ENCODE data around the gene CRISPLD2. TPM values are rescaled to one million over a fixed set of nuclear protein-coding genes. Genes with fewer than 3 reads are reported as not detected.
"Not testable (repeated sequence)": the region's sequence is repeated elsewhere in the genome, so short reads cannot be mapped to it uniquely, and the experiment has no call there.

CRISPLD2 gene
- total RNA-seq, 1 donor from 2014 or later = 117 TPM

DNA sequence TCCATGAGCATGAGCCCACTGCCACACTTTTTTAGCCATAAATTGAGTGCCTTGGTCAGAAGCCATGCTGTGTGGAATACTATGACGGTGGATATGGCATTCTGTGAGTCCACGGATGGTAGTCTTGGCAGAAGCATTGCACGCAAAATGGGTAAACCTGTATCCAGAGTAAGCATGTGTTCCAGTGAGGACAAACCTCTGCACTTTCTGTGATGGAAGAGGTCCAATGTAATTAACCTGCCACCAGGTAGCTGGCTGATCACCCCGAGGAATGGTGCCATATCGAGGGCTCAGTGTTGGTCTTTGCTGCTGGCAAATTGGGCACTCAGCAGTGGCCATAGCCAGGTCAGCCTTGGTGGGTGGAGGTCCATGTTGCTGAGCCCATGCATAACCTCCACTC lies 37.0 kb downstream of the CRISPLD2 start:
- DNase-seq (ENCODE audit: low spot score) = not testable (repeated sequence)

GRCh38 chr16:84859681-84860080 lies 39.9 kb downstream of the CRISPLD2 start:
- DNase-seq (ENCODE audit: low spot score) = no peak

GRCh38 chr16:84860383-84860782 lies 40.6 kb downstream of the CRISPLD2 start:
- no peak for DNase-seq (ENCODE audit: low spot score)

GRCh38 chr16:84861671-84862070 lies 41.9 kb downstream of the CRISPLD2 start:
- no peak for DNase-seq (ENCODE audit: low spot score)

DNA sequence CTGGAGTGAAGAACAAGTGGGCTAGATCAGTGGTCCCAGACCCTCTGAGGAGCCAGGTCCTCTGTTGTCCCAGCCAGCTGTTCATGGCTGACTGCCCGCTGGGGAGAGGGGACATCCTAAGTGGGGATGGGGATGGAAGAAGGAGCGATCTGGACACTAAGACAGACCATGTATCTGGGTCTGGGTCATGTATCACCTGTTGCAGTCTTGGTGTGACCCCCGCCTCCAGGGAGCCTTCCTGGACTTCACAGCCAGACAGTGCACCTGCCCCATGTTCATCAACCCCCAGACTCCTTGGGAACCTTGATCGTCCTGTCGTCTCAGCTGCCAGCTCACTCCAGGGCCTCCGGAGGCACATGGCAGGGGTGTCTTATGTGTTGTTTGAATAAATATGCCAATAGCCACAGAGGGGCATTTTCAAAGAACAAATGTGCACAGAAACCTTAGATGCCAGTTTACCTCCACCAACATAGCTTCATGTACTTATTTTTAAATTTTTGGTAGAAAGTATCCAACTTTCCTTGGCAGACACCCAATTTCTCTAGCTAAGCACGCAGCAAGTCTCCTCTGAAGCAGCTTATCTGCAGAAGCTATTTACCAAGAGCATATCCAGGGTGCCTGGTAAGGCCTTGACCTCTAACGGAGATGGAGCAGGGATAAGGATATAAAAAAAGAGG lies 43.2 kb downstream of the CRISPLD2 start:
- DNase-seq (ENCODE audit: low spot score) = no peak

DNA sequence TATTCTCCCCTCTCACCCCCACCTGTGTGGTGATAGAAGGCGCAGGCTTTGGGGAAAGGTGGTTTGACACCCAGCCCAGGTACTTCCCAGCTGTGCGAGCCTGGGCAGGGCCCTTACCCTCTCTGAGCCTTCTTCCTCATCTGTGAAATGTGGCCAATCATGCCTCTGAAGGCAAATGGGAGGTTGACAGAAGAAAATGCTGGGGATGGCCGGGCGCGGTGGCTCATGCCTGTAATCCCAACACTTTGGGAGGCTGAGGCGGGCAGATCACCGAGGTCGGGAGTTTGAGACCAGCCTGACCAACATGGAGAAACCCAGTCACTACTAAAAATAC lies 43.7 kb downstream of the CRISPLD2 start:
- DNase-seq (ENCODE audit: low spot score) = no peak

GRCh38 chr16:84864326-84864955 lies 44.7 kb downstream of the CRISPLD2 start:
- no peak for DNase-seq (ENCODE audit: low spot score)

DNA sequence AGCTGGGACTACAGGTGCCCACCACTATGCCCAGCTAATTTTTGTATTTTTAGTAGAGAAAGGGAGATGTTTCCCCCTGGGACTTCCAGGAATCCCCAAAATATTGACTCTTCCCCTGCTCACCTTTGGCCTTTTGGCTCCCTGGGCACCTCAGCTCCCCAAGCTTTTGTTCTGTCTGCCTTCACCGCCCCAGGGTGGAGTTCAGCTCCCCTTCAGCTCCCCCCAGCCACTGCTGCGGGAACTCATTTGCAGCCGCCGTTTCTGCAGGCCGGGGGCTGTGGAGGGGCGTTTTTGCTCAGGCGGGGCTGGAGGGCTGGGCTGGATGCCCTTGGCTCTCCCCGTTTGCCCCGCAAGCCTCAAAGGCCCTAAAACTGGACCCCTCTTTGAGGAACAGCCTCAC lies 47.9 kb downstream of the CRISPLD2 start:
- DNase-seq (ENCODE audit: low spot score) = no peak

DNA sequence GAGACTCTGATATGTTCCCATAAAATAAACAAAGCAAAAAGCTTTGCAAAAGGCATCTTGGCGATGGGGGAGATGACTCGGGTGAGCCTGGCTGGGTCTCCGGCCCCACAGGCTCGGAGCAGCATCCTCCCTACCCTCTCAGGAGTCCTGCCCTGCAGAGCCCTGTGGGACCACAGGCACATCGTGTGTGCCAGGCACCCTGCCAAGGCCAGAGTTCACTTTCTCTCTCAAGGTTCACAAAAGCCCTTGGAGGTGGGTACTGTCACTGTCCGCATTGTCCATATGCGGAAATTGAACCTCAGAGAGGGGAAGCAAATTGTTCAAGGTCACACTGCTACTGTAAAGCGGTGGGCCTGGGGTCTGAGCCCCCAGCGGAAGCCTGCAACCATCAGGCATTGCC lies 48.5 kb downstream of the CRISPLD2 start:
- DNase-seq (ENCODE audit: low spot score) = no peak

DNA sequence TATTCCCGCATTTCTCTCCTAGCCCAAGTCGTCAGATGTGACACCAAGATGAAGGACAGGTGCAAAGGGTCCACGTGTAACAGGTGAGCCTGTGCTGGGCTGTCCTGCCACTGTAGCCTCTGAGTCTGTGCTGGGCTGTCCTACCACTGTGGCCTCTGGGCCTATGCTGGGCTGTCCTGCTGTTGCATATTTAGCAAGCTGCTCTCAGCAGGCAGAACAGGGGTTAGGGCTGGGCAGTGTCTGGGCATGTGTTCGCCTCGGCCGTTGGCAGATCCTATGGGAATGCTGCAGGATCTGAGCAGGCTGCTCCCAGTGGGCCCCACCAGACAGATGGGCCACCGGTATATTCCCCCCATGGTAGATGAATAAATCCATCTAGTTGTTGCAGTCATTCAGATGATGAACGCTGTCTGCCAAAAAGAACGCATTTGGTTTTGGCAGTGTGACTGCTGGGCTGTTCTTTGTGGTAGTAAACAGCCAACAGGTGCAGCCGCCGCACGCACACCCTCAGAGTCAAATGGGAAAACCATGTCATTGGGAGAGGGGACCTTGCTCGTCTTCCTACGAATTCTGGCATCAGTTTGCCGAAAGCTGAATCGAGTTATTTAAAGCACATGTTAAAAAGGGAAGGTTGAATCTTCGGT lies 49.2 kb downstream of the CRISPLD2 start:
- DNase-seq (ENCODE audit: low spot score) = no peak

GRCh38 chr16:84869473-84869845 lies 49.7 kb downstream of the CRISPLD2 start:
- no peak for DNase-seq (ENCODE audit: low spot score)

- DNase-seq (ENCODE audit: low spot score) = not testable (repeated sequence)
Measured at GRCh38 chr16:84872971-84873370, 53.2 kb downstream of the CRISPLD2 start.

- DNase-seq (ENCODE audit: low spot score) = no peak
Measured at GRCh38 chr16:84874004-84874435, 54.2 kb downstream of the CRISPLD2 start.

DNA sequence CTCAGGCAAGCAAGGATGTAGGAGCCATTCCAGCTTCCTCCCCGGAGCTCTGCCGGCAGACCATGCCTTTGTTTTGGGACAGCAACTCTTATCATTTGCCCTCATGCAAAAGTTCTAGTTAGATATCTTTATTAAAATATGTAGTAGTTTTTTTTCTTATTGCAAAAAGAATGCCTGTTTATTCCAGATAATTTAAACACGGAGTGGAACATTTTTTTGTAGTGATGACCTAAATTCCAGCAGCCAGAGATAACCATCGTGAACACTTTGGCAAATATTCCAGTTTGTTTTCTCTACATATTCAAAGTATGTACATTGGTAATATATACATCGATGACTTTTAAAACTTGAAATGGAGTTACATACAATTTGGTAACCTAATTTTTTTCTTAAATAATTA lies 54.8 kb downstream of the CRISPLD2 start:
- no peak for DNase-seq (ENCODE audit: low spot score)

DNA sequence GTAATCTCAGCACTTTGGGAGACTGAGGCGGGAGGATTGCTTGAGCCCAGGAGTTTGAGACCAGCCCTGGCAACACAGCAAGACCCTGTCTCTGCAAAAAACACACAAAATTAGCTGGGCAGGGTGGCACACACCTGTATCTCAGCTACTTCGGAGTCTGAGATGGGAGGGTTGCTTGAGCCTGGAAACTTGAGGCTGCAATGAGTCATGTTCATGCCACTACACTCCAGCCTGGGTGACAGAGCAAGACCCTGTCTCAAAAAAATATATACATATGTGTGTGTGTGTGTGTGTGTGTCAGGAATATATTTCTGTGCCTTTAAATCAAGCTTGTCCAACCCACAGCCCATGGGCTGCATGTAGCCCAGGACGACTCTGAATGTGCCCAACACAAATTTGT lies 55.2 kb downstream of the CRISPLD2 start:
- DNase-seq (ENCODE audit: low spot score) = no peak

GRCh38 chr16:84875846-84876245 lies 56.1 kb downstream of the CRISPLD2 start:
- no peak for DNase-seq (ENCODE audit: low spot score)

DNA sequence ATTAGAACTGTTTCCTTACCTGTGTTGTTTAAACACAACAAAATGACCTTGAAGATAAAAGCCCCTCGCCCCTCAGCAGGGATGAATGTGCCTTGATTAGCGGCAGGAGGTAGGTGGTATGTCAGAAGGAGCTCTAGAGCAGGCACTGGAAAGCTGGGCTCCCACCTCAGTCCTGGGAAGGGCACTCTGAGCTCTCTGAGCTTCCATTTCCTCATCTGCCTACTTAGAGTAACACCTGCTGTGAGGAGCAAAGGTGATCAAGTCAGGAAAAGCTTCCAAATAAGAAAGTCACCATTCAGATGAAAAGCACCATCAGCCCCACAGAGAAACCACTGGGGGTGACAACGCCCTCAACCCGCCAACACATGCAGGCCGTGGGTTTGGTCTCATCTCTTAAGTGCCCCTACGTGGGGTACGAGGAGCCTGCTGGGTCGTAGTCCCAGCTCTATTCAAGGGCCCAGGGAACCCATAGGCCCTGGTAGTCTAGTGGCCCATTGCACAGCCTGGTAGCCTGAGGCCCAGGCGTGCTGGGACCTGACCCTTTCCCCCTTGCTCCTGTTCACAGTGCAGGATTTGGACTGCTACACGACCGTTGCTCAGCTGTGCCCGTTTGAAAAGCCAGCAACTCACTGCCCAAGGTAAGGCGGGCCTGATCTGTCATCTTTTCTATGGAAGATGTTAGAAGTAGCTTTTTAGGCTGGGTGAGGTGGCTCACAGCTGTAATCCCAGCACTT lies 57.3 kb downstream of the CRISPLD2 start:
- DNase-seq (ENCODE audit: low spot score) = no peak

DNA sequence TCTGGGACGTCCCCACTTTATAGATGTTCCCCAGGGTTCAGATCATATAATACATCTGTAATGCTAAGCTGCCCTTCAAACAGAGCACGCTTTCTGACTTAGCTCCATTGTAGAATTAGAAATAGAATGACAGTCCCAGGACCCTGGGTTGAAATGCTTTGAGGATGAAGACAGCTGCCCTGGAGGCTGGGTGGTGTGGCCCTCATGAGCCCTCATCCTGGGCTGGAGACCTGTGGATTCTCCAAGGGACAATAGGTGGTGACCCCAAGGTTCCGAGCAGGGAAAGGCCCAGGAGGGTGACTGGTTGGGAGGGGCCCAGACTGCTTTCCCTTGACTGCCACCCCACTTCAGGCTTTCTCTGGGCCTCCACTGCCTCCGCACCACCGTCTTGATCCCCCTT lies 59.0 kb downstream of the CRISPLD2 start:
- DNase-seq (ENCODE audit: low spot score) = no peak

- no peak for DNase-seq (ENCODE audit: low spot score)
Measured at GRCh38 chr16:84879569-84880487, 60.0 kb downstream of the CRISPLD2 start.

DNA sequence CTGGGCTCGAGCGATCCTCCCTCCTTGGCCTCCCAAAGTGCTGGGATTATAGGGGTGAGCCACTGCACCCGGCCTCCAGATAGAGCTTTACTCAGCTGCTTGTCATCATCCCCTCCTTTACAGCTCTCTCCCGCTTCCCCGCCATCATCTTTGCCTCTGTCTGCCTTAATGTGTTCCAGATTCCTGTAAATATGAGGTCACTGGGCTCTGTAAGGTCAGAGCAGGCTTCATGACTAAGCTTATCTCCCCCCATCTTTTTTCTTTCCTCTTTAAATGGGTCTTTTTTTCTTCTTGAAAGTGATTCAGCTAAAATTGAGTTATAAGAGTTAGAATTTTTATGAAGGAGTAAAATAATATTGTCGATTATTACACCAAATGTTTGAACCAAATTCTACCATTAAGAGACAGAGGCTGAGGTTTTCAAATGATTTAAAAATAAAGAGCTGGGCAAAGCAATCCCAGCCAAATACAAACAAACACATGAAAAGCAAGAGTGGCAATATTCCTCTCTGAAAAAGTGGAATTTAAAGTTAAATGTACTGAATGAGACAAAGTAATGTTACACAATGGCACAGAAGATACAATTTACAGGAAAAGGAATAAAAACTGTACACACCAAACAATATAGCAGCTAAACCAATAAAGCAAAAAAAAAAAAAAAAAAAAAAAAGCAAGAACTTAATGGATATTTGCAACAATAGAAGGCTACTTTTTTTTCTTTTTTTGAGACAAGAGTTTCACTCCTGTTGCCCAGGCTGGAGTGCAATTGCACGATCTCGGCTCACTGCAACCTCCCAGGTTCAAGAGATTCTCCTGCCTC lies 62.1 kb downstream of the CRISPLD2 start:
- DNase-seq (ENCODE audit: low spot score) = no peak

DNA sequence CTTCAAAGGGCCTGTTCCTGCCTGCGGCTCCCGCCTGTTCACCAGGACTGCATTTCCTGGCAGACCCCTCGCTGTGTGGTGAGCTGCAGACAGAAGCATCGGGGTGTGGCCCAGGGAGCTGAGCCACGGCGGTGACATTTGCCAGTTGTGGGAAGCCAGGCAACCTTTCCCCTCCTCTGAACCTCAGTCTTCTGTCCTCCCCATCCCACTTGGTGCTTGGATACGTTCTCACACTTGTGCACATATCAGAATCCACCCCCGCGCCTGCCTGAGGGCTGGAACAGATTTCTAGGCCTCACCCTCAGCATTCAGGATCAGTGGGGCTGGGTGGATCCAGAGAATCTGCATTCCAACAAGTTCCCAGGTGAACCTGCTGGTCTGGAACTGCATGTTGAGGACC lies 63.5 kb downstream of the CRISPLD2 start:
- DNase-seq (ENCODE audit: low spot score) = no peak

Measured in mucosa of gallbladder (tissue), 1 donor.